ENCODE data around the gene FLVCR2.

Gene FLVCR2

GRCh38 chr14:75551021-75551420 lies 27.4 kb upstream of the FLVCR2 start (continued):
- TF ChIP-seq ZNF623 (tag by site-specific recombination; IDR thresholded peaks at IDR 0.05), result no peak
- no peak for TF ChIP-seq ZNF341 (tag by site-specific recombination; IDR thresholded peaks at IDR 0.05; ENCODE audit: low read depth)
- no peak for TF ChIP-seq ZNF223 (tag by site-specific recombination; IDR thresholded peaks at IDR 0.05)

GRCh38 chr14:75553157-75553556 lies 25.3 kb upstream of the FLVCR2 start:
- Histone ChIP-seq H3K9me3 (ENCODE audit: control insufficient read depth, insufficient read depth, low read depth, low read length) (no peaks in the 10 kb centered on the region), H3K27ac (ENCODE audit: extremely low read depth, low read depth, low read length) (no peak overlapping the region), H3K4me3 (ENCODE audit: low read depth, low read length) (no peak overlapping the region), H3K36me3 (ENCODE audit: control insufficient read depth in 2 of 2, insufficient read depth in 1 of 2, low read length in 2 of 2) (no peaks in the 10 kb centered on the region), H3K4me1 (ENCODE audit: control insufficient read depth, insufficient read depth, low read length) (no peaks in the 10 kb centered on the region)
- CTCF ChIA-PET, result interaction anchor here (0.8 to 1.7 kb wide), 3 partner anchors 8 to 25 kb away, joined by 3 to 7 read pairs (median 5); no protein-coding TSS in a partner anchor
- POLR2A ChIA-PET, result no interaction called here
- TF ChIP-seq ZNF830 (tag by site-specific recombination; IDR thresholded peaks at IDR 0.05; ENCODE audit: low read depth) (no peak), ZNF416 (tag by site-specific recombination; IDR thresholded peaks at IDR 0.05) (no peak), TRIM28 (IDR thresholded peaks at IDR 0.05; ENCODE audit: borderline replicate concordance, low read length) (no peak), ZBTB8A (tag by site-specific recombination; IDR thresholded peaks at IDR 0.05) (no peak), ZNF654 (tag by site-specific recombination; IDR thresholded peaks at IDR 0.05; ENCODE audit: low read depth) (no peak), ZNF791 (tag by site-specific recombination; IDR thresholded peaks at IDR 0.05) (no peak), GLI4 (tag by site-specific recombination; IDR thresholded peaks at IDR 0.05) (no peak), ZNF701 (tag by site-specific recombination; IDR thresholded peaks at IDR 0.05) (no peak), ZNF19 (tag by site-specific recombination; IDR thresholded peaks at IDR 0.05; ENCODE audit: low read depth) (no peak)

GRCh38 chr14:75553761-75554364 lies 24.6 kb upstream of the FLVCR2 start:
- Histone ChIP-seq H3K9me3 (ENCODE audit: control insufficient read depth, insufficient read depth, low read depth, low read length) (no peaks in the 10 kb centered on the region), H3K4me3 (ENCODE audit: low read depth, low read length) (no peak overlapping the region), H3K4me1 (ENCODE audit: control insufficient read depth, insufficient read depth, low read length) (no peaks in the 10 kb centered on the region), H3K27ac (ENCODE audit: extremely low read depth, low read depth, low read length) (no peak overlapping the region), H3K36me3 (ENCODE audit: control insufficient read depth in 2 of 2, insufficient read depth in 1 of 2, low read length in 2 of 2) (no peaks in the 10 kb centered on the region)
- POLR2A ChIA-PET, result interaction anchor here (0.6 kb wide), 1 partner anchor 416 kb away, joined by 4 read pairs; no protein-coding TSS in a partner anchor
- CTCF ChIA-PET, result interaction anchor here (0.7 to 1.6 kb wide), 3 partner anchors 11 to 1052 kb away, joined by 3 to 5 read pairs (median 3); no protein-coding TSS in a partner anchor
- TF ChIP-seq ZNF571 (tag by site-specific recombination; IDR thresholded peaks at IDR 0.05), result no peak
- no peak for TF ChIP-seq ZNF155 (tag by site-specific recombination; IDR thresholded peaks at IDR 0.05)
- no peak for TF ChIP-seq ZNF558 (tag by site-specific recombination; IDR thresholded peaks at IDR 0.05)
- no peak for TF ChIP-seq CTCF (tag by site-specific recombination; IDR thresholded peaks at IDR 0.05)
- no peak for TF ChIP-seq KLF17 (tag by site-specific recombination; IDR thresholded peaks at IDR 0.05)
- TF ChIP-seq ZNF677 (tag by site-specific recombination; IDR thresholded peaks at IDR 0.05), result no peak
- no peak for TF ChIP-seq PRDM1 (tag by site-specific recombination; IDR thresholded peaks at IDR 0.05)
- no peak for TF ChIP-seq ZBTB48 (tag by site-specific recombination; IDR thresholded peaks at IDR 0.05)
- TF ChIP-seq ZNF292 (tag by site-specific recombination; IDR thresholded peaks at IDR 0.05; ENCODE audit: borderline replicate concordance, low read depth), result no peak
- no peak for TF ChIP-seq ZNF174 (tag by site-specific recombination; IDR thresholded peaks at IDR 0.05)
- TF ChIP-seq YY1 (tag by site-specific recombination; IDR thresholded peaks at IDR 0.05), result no peak
- no peak for TF ChIP-seq SALL2 (tag by site-specific recombination; IDR thresholded peaks at IDR 0.05; ENCODE audit: borderline replicate concordance)

Data from HEK293 (cell line).